Measurements from ENCODE around the gene PTPRM. TPM values are rescaled to one million over a fixed set of nuclear protein-coding genes. Genes with fewer than 3 reads are reported as not detected.

The PTPRM gene
- total and polyA plus RNA-seq, 2 experiments from 2014 or later = 30.9 to 62.8 TPM

DNA sequence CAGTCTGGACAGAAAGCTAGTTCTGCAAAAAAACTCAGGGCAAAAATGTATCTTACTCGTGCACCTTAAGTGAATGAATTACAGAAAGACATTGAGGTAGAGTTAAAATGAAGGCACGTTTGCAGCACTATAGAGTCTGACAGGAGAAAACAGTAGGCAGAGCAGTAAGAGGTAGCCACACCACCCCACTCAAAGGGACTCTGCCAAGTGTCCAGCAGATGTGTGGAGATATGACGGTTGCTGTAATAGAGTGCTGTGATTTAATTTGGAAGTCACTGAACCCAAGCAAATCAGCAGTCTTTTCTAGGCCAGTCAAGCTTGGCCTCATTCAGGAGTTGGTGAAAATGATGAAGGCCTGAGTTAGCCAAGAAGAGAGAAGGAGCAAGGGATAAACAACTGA, 464.4 kb downstream of the PTPRM start:
- Histone ChIP-seq H3K9me2 (ENCODE audit: insufficient read depth) (no peaks in the 10 kb centered on the region), H3K4me2 (ENCODE audit: unreplicated experiment) (no peak overlapping the region), H3K27me3 (replicated peaks; ENCODE audit: insufficient read depth) (no peaks in the 10 kb centered on the region), H3K9me3 (ENCODE audit: low read depth) (no peaks in the 10 kb centered on the region), H4K20me1 (ENCODE audit: insufficient read depth) (no peaks in the 10 kb centered on the region), H3K9ac (no peak overlapping the region), H3K79me2 (ENCODE audit: insufficient read depth) (no peaks in the 10 kb centered on the region), H3F3A (ENCODE audit: insufficient read depth) (no peaks in the 10 kb centered on the region), H2AFZ (no peak overlapping the region), H3K4me1 (ENCODE audit: insufficient read depth) (no peaks in the 10 kb centered on the region), H3K27ac (no peak overlapping the region), H3K36me3 (ENCODE audit: low read depth) (no peaks in the 10 kb centered on the region), H3K4me3 (no peak overlapping the region)
- in situ Hi-C loops (cut with MboI) = no loop called here
- no peak for TF ChIP-seq EZH2phosphoT487 (IDR thresholded peaks at IDR 0.05; ENCODE audit: insufficient read depth, low read depth)
- no peak for TF ChIP-seq EZH2 (IDR thresholded peaks at IDR 0.05; ENCODE audit: insufficient read depth, poor library complexity, severe bottlenecking)
- 88 to 92% methylated on average over 3 of the region's 3 CpGs for WGBS, 2 experiments (ENCODE audit: low coverage in 1 of 2, low lambda C conversion rate in 2 of 2, missing lambda C conversion rate in 2 of 2)
- DNase-seq = no peak

DNA sequence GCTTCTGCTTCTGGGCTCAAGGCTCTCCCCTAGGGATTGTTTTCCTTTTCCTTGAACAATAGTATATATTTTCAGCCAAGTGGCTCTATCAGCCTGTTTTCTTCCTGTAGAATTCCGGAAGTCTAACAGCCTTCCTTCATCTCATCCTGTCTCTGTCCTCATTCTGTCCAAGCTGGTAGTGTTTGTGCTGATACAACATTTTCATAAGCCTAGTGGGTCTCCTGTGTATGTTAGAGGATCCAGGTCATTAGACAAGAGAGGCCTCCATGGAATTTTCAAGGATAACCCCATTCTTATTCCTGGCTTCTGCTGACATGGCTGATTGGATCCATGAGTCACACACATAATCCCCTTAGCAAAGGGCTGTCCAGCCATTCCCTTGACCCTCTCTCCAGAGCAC, 467.6 kb downstream of the PTPRM start:
- Histone ChIP-seq H2AFZ (no peak overlapping the region), H3K4me1 (ENCODE audit: insufficient read depth) (peaks cover 10% of the 10 kb centered on the region), H3F3A (ENCODE audit: insufficient read depth) (0 out of 2 replicates have a peak, but pooled peaks cover 3% of the 10 kb centered on the region), H3K27ac (no peak overlapping the region), H4K20me1 (ENCODE audit: insufficient read depth) (no peaks in the 10 kb centered on the region), H3K27me3 (replicated peaks; ENCODE audit: insufficient read depth) (no peaks in the 10 kb centered on the region), H3K4me3 (no peak overlapping the region), H3K9me2 (ENCODE audit: insufficient read depth) (no peaks in the 10 kb centered on the region), H3K36me3 (ENCODE audit: low read depth) (no peaks in the 10 kb centered on the region), H3K4me2 (ENCODE audit: unreplicated experiment) (no peak overlapping the region), H3K9me3 (ENCODE audit: low read depth) (no peaks in the 10 kb centered on the region), H3K9ac (no peak overlapping the region), H3K79me2 (ENCODE audit: insufficient read depth) (no peaks in the 10 kb centered on the region)
- DNase-seq = no peak
- no peak for TF ChIP-seq EZH2phosphoT487 (IDR thresholded peaks at IDR 0.05; ENCODE audit: insufficient read depth, low read depth)
- no peak for TF ChIP-seq EZH2 (IDR thresholded peaks at IDR 0.05; ENCODE audit: insufficient read depth, poor library complexity, severe bottlenecking)
- WGBS, 2 experiments (ENCODE audit: low coverage in 1 of 2, low lambda C conversion rate in 2 of 2, missing lambda C conversion rate in 2 of 2) = 94 to 100% methylated on average over 1 of the region's 1 CpG
- in situ Hi-C loops (cut with MboI) = no loop called here

DNA sequence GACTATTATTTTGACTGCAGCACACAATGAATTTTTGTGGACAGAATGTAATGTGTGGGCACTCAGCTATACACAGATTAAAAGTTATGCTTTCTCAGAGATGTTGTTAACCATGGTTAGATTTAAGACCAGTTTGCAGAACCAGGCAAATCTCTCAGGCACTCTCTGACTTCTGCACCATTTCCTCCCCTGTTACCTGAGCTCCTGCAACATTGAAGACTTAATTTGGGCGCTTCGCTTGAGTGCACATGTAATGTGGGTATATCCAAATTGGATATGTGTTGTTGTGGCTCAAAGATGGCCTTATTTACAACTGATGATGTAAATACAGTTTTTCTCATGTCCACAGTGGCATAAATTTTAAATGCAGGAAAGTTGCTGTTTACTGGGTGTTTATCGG, 469.4 kb downstream of the PTPRM start:
- no peak overlapping the region for H2AFZ ChIP-seq
- in situ Hi-C loops (cut with MboI) = no loop called here
- WGBS, 2 experiments (ENCODE audit: low coverage in 1 of 2, low lambda C conversion rate in 2 of 2, missing lambda C conversion rate in 2 of 2) = 79 to 82% methylated on average over 3 of the region's 3 CpGs

DNA sequence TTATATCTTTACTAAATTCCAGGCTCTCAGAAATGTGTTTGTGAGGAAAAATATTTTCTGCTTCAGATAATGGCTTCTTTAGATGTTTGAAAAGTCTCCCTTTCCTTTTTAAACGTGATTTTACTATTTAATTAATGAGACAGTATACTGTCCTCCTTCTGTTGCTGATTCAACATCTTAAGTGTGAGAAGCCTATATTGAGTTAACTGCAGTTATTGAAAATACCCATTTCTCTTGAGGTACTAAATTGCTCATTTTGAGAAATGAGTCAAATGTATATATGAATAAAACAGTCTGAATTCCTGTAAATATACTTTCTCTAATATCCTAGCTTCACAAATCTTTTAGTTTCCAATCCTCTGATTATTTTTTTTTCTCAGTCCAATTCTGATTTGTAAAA, 470.2 kb downstream of the PTPRM start:
- Histone ChIP-seq H3K4me3 (no peak overlapping the region), H4K20me1 (ENCODE audit: insufficient read depth) (no peaks in the 10 kb centered on the region), H3F3A (ENCODE audit: insufficient read depth) (0 out of 2 replicates have a peak, but pooled peaks cover 3% of the 10 kb centered on the region), H3K36me3 (ENCODE audit: low read depth) (no peaks in the 10 kb centered on the region), H3K4me1 (ENCODE audit: insufficient read depth) (peaks cover 10% of the 10 kb centered on the region), H3K4me2 (ENCODE audit: unreplicated experiment) (no peak overlapping the region), H2AFZ (no peak overlapping the region), H3K79me2 (ENCODE audit: insufficient read depth) (0 out of 2 replicates have a peak, but pooled peaks cover 9% of the 10 kb centered on the region), H3K9me2 (ENCODE audit: insufficient read depth) (no peaks in the 10 kb centered on the region), H3K27ac (no peak overlapping the region), H3K9me3 (ENCODE audit: low read depth) (no peaks in the 10 kb centered on the region), H3K27me3 (replicated peaks; ENCODE audit: insufficient read depth) (no peaks in the 10 kb centered on the region), H3K9ac (no peak overlapping the region)
- DNase-seq = no peak
- 44 to 52% methylated on average over 1 of the region's 1 CpG for whole genome bisulfite sequencing, 2 experiments (ENCODE audit: low coverage in 1 of 2, low lambda C conversion rate in 2 of 2, missing lambda C conversion rate in 2 of 2)
- in situ Hi-C loops (cut with MboI) = no loop called here
- TF ChIP-seq EZH2phosphoT487 (IDR thresholded peaks at IDR 0.05; ENCODE audit: insufficient read depth, low read depth) = no peak
- no peak for TF ChIP-seq EZH2 (IDR thresholded peaks at IDR 0.05; ENCODE audit: insufficient read depth, poor library complexity, severe bottlenecking)

More for the DNA sequence above, 469.4 kb downstream of the PTPRM start:
- Histone ChIP-seq H3K4me3 (no peak overlapping the region), H4K20me1 (ENCODE audit: insufficient read depth) (no peaks in the 10 kb centered on the region), H3K9ac (no peak overlapping the region), H3K36me3 (ENCODE audit: low read depth) (no peaks in the 10 kb centered on the region), H3K9me2 (ENCODE audit: insufficient read depth) (no peaks in the 10 kb centered on the region), H3K79me2 (ENCODE audit: insufficient read depth) (0 out of 2 replicates have a peak, but pooled peaks cover 6% of the 10 kb centered on the region), H3F3A (ENCODE audit: insufficient read depth) (0 out of 2 replicates have a peak, but pooled peaks cover 3% of the 10 kb centered on the region), H3K4me1 (ENCODE audit: insufficient read depth) (peaks cover 10% of the 10 kb centered on the region), H3K4me2 (ENCODE audit: unreplicated experiment) (no peak overlapping the region), H3K27ac (no peak overlapping the region), H3K9me3 (ENCODE audit: low read depth) (no peaks in the 10 kb centered on the region), H3K27me3 (replicated peaks; ENCODE audit: insufficient read depth) (no peaks in the 10 kb centered on the region)
- DNase-seq = no peak
- TF ChIP-seq EZH2 (IDR thresholded peaks at IDR 0.05; ENCODE audit: insufficient read depth, poor library complexity, severe bottlenecking) (no peak), EZH2phosphoT487 (IDR thresholded peaks at IDR 0.05; ENCODE audit: insufficient read depth, low read depth) (no peak)

DNA sequence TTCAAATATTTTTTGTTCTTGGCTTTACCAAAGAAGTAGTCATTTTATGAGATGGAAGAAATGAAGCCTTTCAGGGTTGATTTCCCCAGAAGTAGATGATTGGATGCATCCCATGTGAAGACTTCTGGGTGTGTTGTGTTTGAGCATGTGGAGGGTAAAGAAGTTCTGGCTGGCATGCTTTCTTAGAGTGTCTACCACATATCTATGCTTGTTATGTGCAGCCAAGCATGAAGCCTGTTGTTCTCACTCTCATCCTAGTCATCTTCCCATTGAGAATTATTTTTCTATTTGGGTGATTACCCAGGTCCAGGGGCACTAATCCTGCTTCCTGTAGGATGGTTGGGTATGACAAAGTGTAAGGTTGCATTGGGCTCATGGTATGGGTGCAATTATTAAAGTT, 472.9 kb downstream of the PTPRM start:
- H3K9me2 ChIP-seq (ENCODE audit: insufficient read depth) = no peaks in the 10 kb centered on the region
- no peak for DNase-seq
- H3K9me3 ChIP-seq (ENCODE audit: low read depth) = no peaks in the 10 kb centered on the region
- in situ Hi-C loops (cut with MboI) = no loop called here
- no peak overlapping the region for H3K4me2 ChIP-seq (ENCODE audit: unreplicated experiment)
- H3F3A ChIP-seq (ENCODE audit: insufficient read depth) = 0 out of 2 replicates have a peak, but pooled peaks cover 3% of the 10 kb centered on the region
- H3K4me3 ChIP-seq = no peak overlapping the region
- H3K27ac ChIP-seq = no peak overlapping the region
- H3K27me3 ChIP-seq (replicated peaks; ENCODE audit: insufficient read depth) = no peaks in the 10 kb centered on the region
- TF ChIP-seq EZH2phosphoT487 (IDR thresholded peaks at IDR 0.05; ENCODE audit: insufficient read depth, low read depth) (no peak), EZH2 (IDR thresholded peaks at IDR 0.05; ENCODE audit: insufficient read depth, poor library complexity, severe bottlenecking) (no peak)
- H2AFZ ChIP-seq = no peak overlapping the region
- H4K20me1 ChIP-seq (ENCODE audit: insufficient read depth) = no peaks in the 10 kb centered on the region
- no peak overlapping the region for H3K9ac ChIP-seq
- 0 out of 2 replicates have a peak, but pooled peaks cover 9% of the 10 kb centered on the region for H3K79me2 ChIP-seq (ENCODE audit: insufficient read depth)
- peaks cover 10% of the 10 kb centered on the region for H3K4me1 ChIP-seq (ENCODE audit: insufficient read depth)
- H3K36me3 ChIP-seq (ENCODE audit: low read depth) = no peaks in the 10 kb centered on the region
